Measurements from ENCODE around the gene MTCH1.

DNA sequence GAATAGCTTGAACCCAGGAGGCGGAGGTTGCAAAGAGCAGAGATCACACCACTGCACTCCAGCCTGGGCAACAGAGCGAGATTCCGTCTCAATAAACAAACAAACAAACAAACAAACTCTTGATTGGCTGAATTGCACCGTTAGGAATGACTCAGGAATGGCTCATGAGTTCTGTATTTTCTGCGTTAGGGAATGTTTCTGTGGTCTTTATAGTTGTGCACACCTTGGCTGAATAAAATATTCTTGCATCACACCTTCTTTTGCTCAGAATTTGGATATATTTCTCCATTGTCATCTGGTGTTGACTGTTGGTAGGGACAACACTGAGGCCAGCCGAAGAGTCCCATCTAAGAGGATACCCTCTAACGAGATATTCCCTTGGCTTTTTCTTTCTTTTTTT lies 51.1 kb downstream of the MTCH1 start:
- TF ChIP-seq, protein P1, sequence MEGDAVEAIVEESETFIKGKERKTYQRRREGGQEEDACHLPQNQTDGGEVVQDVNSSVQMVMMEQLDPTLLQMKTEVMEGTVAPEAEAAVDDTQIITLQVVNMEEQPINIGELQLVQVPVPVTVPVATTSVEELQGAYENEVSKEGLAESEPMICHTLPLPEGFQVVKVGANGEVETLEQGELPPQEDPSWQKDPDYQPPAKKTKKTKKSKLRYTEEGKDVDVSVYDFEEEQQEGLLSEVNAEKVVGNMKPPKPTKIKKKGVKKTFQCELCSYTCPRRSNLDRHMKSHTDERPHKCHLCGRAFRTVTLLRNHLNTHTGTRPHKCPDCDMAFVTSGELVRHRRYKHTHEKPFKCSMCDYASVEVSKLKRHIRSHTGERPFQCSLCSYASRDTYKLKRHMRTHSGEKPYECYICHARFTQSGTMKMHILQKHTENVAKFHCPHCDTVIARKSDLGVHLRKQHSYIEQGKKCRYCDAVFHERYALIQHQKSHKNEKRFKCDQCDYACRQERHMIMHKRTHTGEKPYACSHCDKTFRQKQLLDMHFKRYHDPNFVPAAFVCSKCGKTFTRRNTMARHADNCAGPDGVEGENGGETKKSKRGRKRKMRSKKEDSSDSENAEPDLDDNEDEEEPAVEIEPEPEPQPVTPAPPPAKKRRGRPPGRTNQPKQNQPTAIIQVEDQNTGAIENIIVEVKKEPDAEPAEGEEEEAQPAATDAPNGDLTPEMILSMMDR (IDR thresholded peaks at IDR 0.05), result no peak
- TF ChIP-seq POLR2AphosphoS5 (IDR thresholded peaks at IDR 0.05) (no peak), EP300 (IDR thresholded peaks at IDR 0.05) (no peak)
